Stimulated activated naive CD8-positive, alpha-beta T cell treated with anti-CD3 and anti-CD28 coated beads, Interleukin-15, Interleukin-2, amounts not matched to agents 100 U/mL and 50 U/mL, for 24 hours (primary cell): ENCODE data around the gene SCRN2.

Experiments
- ATAC-seq: fragments of 150-1000 bp; cut with Tn5 transposase; one replicate; pipeline ENCODE4 v1.10.0; 2021
- DNase-seq: peaks from one replicate; pipeline ENCODE4 v3.0.0; 2021

The SCRN2 gene

GRCh38 chr17:47840742-47841487, at the start of gene SCRN2:
TSS of gene SCRN2 (minus strand) at chr17:47841273. CDS start at chr17:47840843, 430 bp downstream.
- ATAC-seq (peak; percentile 87), DNase-seq (peak; percentile 95)

- DNase-seq (peak; percentile 94), ATAC-seq (peak; percentile 96)
Observed at GRCh38 chr17:47889734-47890529, 48.9 kb upstream of the SCRN2 start.

DNA sequence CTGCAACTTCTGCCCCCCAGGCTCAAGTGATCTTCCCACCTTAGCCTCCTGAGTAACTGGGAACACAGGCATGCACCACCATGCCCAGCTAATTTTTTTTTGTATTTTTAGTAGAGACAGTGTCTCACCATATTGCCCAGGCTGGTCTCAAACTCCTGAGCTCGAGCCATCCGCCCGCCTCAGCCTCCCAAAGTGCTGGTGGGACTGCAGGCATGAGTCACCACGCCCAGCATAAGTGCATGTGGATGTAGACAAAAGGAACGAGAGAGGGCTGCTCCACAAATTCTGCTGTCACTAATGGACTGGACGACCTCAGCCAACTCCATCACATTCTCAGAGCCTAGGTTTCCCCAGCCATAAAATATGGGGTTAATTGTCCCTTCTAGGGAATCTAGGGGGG, 47.2 kb upstream of the SCRN2 start:
- ATAC-seq, result no peak
- no peak for DNase-seq

GRCh38 chr17:47884905-47885730, 44.0 kb upstream of the SCRN2 start:
- ATAC-seq, result no peak
- no peak for DNase-seq

DNA sequence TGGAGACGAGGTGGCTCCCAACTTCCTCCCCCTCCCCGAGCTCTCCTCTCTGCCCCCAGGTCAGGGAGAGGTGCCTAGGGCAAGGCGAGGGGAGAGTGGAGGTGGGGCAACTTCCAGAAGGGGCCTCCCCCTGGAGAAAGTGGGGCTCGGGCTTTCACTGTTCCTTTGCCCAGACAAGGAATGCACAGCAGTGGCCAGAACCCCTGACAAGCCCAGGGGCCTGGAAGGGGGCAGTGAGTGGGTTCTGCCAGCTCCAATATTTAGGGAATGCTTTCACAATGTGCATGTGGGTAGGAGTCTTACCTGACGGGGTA, 43.3 kb upstream of the SCRN2 start:
- ATAC-seq (no peak), DNase-seq (no peak)

GRCh38 chr17:47883589-47884426, 42.7 kb upstream of the SCRN2 start:
- DNase-seq, result no peak
- no peak for ATAC-seq

DNA sequence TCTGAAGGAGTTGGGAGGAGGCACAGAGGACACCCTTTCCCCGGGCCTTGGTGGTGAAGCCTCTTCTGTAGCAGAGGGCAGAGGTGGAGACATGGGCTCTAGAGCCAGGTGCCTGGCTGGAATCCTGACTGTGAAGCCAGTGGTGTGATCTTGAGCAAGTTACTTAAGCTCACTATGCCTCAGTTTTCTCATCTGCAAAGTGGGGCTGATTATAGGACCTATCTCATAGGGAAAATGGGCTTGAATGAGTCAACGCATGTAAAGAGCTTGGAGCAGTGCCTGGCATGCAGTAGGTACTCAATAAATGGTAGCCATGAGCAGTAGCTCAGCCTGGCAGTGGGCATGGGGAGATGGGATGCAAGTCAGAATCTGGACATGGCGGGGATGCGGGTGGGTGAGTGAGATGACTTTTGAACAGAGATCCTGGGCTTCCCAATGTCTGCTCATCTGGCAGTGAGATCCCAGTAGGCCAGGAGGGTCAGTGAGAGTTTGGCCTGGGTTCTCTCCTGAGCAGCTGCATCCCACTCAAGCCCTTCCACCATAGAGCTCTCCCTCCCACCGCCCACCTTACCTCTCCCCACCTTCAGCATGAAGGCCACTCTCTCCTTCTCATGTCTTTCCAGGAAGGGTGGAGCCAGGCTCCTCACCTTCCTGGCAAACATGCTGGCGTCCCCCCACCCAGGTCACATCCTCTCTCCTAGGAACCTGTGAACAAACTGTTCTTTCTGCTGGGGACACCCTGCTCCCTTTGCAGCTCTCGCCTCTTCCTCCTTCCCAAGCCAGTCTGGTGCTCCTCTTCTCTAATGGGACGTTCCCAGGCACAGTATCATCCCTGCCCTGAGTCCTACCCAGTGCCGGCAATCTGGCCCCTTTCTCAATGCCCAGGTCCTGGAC, 41.9 kb upstream of the SCRN2 start:
- no peak for ATAC-seq
- no peak for DNase-seq

DNA sequence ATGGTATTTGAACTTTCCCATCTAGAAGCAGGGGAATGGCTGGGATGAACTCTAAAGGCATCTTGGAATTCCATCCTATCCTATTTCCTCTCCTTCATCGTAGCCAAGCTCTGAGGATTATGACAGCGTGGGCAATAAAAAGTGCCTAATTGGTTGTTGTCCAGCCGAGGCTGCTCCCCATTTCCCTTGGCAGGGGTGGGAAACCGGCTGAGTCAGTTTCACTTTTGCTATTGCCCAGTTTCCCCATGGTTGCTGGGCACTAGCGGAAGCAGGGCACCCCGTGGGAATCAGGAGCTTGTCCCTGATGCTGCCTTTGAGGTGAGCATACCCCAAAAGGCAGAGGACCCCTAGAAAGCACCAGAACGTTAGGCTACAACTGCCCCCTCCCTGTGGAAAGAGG, 41.2 kb upstream of the SCRN2 start:
- ATAC-seq, result no peak

GRCh38 chr17:47879776-47880454, 38.8 kb upstream of the SCRN2 start:
- ATAC-seq (no peak), DNase-seq (no peak)

More for the DNA sequence above, 41.2 kb upstream of the SCRN2 start:
- DNase-seq, result no peak

GRCh38 chr17:47879028-47879585, 38.0 kb upstream of the SCRN2 start:
- DNase-seq, result peak; percentile 14

DNA sequence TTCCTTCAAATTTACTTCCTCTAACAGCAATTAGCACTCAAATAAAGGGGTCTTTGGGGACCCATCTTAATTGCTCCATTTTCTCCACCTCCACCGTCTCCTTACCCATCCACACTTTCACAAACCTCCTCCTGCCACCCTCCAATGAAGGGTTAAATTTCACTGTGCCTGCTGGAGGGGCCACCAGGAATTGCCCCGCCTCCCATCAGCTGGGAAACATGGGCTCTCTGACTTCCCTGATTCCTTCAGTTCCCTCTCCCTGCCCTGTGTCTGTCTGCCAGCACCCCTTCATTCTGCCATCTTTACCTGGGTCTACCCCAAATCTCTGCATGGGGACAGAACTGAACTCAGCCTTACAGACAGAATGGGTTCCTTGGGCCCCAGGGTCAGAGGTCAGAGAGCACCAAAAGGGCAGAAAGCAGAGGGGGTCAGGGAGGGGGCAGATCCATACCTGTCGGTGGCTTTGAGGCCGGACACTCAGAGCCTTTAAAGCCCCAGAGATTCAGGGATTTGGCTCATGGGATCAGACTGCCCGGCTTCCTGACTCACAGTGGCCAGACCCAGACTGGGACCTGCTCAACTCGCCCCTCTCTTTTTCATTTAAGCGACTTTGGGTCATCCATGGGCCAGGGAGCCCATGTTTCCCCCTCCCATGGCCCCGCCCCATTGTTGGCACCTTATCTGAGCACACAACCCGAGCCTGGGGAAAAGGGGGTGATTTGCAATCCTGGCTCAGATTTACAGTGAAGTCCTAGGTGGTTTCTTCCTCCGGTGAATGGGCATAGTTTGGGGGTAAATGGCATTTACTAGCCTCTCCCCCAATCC, 37.3 kb upstream of the SCRN2 start:
- ATAC-seq (no peak), DNase-seq (no peak)

More at GRCh38 chr17:47879028-47879585, 38.0 kb upstream of the SCRN2 start:
- peak; percentile 88 for ATAC-seq

DNA sequence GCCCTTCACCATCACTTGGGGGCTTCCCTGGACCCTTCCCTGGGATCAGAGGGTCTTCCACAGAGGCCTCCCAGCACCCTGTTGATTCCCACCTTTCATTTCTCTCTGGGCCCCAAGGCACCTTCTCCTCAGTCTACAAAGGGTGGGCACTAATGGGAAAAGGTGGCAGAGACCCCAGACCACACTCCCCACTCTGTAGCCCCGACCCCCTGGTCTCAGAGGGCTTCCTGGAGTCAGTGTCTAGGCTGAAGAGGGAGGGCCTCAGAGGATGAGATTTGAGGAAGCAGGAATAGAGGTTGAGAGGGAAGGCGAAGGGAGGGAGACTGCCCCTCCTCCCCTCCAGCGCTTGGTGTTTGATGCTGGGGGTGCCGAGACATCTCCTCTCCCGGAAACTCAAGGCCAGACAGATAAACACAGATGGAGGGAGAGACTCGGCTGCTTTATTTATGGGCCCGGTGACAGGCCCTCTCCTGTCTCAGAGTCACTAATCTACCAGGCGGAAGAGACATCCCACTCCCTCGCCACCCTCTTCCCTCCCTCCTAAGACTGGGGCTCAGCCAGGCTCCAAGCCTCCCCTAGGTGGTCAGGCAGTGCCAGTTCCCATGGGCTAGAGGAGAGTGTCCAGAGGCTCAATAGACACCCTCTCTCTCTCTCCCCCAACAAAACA, 36.4 kb upstream of the SCRN2 start:
- DNase-seq (no peak), ATAC-seq (no peak)

DNA sequence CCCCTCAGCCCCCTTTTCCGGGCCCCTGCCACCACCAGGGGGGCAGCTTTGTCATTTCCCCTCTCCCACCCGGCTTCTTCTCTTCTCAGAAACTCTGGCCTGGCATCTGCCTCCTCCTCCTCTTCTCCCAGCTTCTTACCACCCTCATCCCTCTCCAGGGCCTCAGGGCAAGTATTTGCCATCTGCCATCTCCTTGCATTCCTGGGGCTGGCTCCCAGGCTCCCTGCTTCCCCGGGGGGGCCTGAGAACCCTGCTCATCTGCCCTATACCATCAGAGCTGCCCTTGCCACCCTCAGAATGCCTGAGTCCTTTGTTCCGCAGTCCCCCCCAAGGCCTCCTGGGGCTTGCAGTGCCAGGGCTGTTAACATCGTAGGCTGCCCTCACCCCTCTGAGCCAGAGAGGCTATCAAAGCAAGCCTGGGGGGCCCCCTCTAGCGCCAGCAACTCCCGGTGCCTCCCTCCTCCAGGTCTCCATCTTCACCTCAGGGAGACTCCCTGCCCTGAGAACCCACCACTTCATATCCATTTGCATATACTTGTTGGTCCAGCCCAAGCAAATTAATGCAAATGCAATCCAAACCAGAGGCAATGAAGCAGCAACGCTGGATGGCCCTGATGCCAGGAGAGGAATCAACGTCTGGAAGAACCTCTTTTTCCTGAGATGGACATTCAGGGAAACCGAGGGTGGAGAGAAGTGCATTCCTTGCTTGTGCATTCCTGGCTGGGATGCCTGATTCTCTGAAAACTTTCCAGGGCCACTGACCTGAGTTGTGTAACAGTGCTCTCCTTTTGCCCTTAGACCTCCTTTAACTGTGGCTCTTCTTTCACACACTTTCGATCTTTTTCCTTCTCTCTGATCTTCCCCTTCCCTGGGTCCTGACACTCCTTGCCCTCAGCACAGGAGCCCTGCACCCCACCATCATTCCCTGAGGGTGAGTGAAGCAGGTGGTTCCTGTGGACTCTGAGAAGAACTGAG, 34.2 kb upstream of the SCRN2 start:
- ATAC-seq (no peak), DNase-seq (no peak)

DNA sequence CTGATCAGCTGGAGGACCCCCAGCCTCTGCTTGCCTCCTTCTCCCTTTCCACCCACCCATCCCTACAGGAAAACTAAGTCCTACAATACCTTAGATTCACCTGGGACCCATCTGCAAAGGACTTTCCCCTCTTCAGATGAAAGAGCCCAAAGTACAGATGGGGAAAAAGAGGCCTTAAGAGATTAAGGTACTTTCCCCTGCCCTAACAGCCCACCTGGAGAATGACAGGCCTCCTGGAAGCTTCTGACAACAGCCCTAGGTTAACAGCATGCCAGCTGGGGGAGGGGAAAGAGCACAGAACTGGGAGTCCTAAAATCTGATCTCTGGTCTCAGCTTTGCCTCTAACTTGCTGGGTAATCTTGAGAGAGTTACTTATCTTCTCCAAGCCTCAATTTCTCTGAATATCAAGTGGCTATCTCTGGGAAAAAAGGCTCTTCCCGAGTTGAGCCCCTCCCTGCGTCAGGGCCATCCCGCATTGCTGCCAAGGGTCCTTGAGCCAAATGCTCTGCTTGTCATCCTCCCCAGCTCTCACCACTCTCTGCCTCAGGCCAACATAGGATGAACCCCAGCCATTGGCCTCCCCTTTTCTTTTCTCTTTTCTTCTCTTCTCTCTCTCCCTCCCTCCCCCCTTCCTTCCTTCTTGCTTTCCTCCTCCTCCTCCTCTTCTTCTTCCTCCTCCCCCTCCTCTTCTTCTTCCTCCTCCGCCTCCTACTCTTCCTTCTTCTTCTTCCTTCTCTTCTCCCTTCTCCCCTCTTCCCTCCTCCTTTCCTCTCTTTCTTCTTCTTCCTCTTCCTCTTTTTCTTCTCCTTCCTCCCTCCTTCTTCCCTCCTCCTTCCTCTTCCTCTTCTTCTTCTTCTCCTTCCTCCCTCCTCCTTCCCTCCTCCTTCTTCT, 32.4 kb upstream of the SCRN2 start:
- DNase-seq, result no peak
- ATAC-seq, result no peak

DNA sequence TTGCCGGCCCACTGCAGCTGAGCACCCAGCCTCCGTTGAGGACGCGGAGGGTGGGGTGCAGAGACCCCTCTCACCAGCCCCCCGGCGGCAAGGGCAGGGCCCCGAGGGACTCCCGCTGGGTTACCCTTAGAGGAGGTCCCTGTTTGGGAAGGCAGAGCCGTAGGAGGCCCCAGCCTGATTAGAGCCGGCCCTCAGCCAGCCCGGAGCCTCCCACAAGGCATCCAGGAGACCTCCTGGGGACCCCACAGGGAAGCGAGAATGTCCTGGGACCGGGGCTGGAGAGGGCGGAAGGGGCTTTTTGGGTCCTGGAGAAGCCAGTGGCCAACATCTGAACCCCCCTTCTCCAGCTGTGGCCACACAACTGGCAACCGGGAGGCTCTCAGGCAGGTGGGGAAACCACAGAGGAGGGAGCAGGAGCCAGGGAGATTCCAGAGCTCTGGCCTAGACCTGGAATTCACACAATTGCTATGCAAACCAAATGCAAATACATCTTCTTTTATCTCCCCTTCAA, 31.6 kb upstream of the SCRN2 start:
- no peak for DNase-seq
- ATAC-seq, result no peak
